IMR-90 (cell line): ENCODE measurements around the gene PDHB. TPM values are rescaled to one million over a fixed set of nuclear protein-coding genes. Genes with fewer than 3 reads are reported as not detected.

Source experiments
- ATAC-seq: fragments of 200-7000 bp; cut with Tn5 transposase; 2 replicates; pipeline ENCODE4 v1.9.1; 2020; ENCODE audit warnings: low read depth, mild to moderate bottlenecking, moderate library complexity
- BruUV-seq: library from RNA; stranded (reverse); fragments of 400-500 nt; replicated peaks from 2 replicates; lab custom pipeline; 2021; lab: Mats Ljungman, UMichigan
- CTCF ChIA-PET: fragments of 300-600 bp; formaldehyde crosslinking; extraction: SDS; loops from one replicate; lab custom pipeline; 2021; ENCODE audit warnings: antibody characterized with exemption; lab: Yijun Ruan, JAX
- POLR2A ChIA-PET: fragments of 300-600 bp; sonication (Branson Sonifier 250); formaldehyde crosslinking; loops from one replicate; lab custom pipeline; 2022; ENCODE audit warnings: antibody characterized with exemption; ENCODE audit not compliant: unreplicated experiment; lab: Charles Lee
- DNase-seq: peaks from one replicate; pipeline ENCODE4 v3.0.0; 2013
- H2AFZ ChIP-seq: replicated peaks from 2 replicates; pipeline ENCODE3; 2013; ENCODE audit warnings: low read length, mild to moderate bottlenecking; ENCODE audit not compliant: poor library complexity
- H2AK5ac ChIP-seq: 2 replicates; pipeline ENCODE4 v1.6.1; 2013; ENCODE audit warnings: low read depth, low read length, inconsistent platforms
- H2AK9ac ChIP-seq: replicated peaks from 2 replicates; pipeline ENCODE3; 2013; ENCODE audit warnings: mild to moderate bottlenecking, low read depth, low read length, moderate library complexity; ENCODE audit not compliant: poor library complexity
- H2BK120ac ChIP-seq: 2 replicates; pipeline ENCODE4 v1.6.1; 2013; ENCODE audit warnings: low read depth, low read length, inconsistent platforms
- H2BK15ac ChIP-seq: 3 replicates; pipeline ENCODE4 v1.6.1; 2013; ENCODE audit warnings: low read depth, low read length, inconsistent platforms
- H2BK20ac ChIP-seq: 2 replicates; pipeline ENCODE4 v1.6.1; 2013; ENCODE audit warnings: low read depth, mild to moderate bottlenecking, inconsistent platforms, low read length, moderate library complexity
- H2BK5ac ChIP-seq: 2 replicates; pipeline ENCODE4 v1.6.1; 2013; ENCODE audit warnings: mild to moderate bottlenecking, low read depth, low read length, inconsistent platforms; ENCODE audit not compliant: poor library complexity, severe bottlenecking
- H3K14ac ChIP-seq: replicated peaks from 2 replicates; pipeline ENCODE4 v1.6.1; 2013; ENCODE audit warnings: low read depth, low read length, inconsistent platforms
- H3K18ac ChIP-seq: 2 replicates; pipeline ENCODE4 v1.6.1; 2013; ENCODE audit warnings: low read depth, low read length, control low read depth
- H3K23ac ChIP-seq: 2 replicates; pipeline ENCODE4 v1.6.1; 2013; ENCODE audit warnings: low read depth, low read length, inconsistent platforms
- H3K27ac ChIP-seq: 2 replicates; pipeline ENCODE4 v1.5.1; 2013; ENCODE audit warnings: mild to moderate bottlenecking, control low read depth, low read length; ENCODE audit not compliant: insufficient read depth
- H3K27me3 ChIP-seq: 2 replicates; pipeline ENCODE4 v1.6.1; 2013; ENCODE audit warnings: low read length; ENCODE audit not compliant: control insufficient read depth, insufficient read depth
- H3K36me3 ChIP-seq: 2 replicates; pipeline ENCODE4 v1.6.1; 2013; ENCODE audit warnings: low read length, mixed read lengths; ENCODE audit not compliant: control insufficient read depth, insufficient read depth
- H3K4ac ChIP-seq: 2 replicates; pipeline ENCODE4 v1.6.1; 2013; ENCODE audit warnings: low read depth, low read length, inconsistent platforms
- H3K4me1 ChIP-seq: 2 replicates; pipeline ENCODE4 v1.6.1; 2013; ENCODE audit warnings: low read length, mixed read lengths; ENCODE audit not compliant: control insufficient read depth, insufficient read depth
- H3K4me2 ChIP-seq: 2 replicates; pipeline ENCODE4 v1.6.1; 2013; ENCODE audit warnings: low read depth, mild to moderate bottlenecking, control low read depth, low read length, moderate library complexity
- H3K4me3 ChIP-seq: 2 replicates; pipeline ENCODE4 v1.5.1; 2013; ENCODE audit warnings: low read depth, mild to moderate bottlenecking, control low read depth, low read length, moderate library complexity; ENCODE audit not compliant: insufficient read depth
- H3K56ac ChIP-seq: 2 replicates; pipeline ENCODE4 v1.6.1; 2013; ENCODE audit warnings: low read length, inconsistent platforms; ENCODE audit not compliant: insufficient read depth; ENCODE audit errors: extremely low read depth
- H3K79me1 ChIP-seq, 2 experiments: 2 replicates each; pipeline ENCODE4 v1.6.1; 2013; ENCODE audit warnings: low read length in 2 of 2, inconsistent platforms in 1 of 2, low read depth in 1 of 2
- H3K9ac ChIP-seq: 2 replicates; pipeline ENCODE4 v1.6.1; 2013; ENCODE audit warnings: low read depth, low read length, control low read depth
- H3K9me1 ChIP-seq: 2 replicates; pipeline ENCODE4 v1.6.1; 2013; ENCODE audit warnings: low read length, inconsistent platforms; ENCODE audit not compliant: insufficient read depth
- H3K9me3 ChIP-seq: 2 replicates; pipeline ENCODE4 v1.6.1; 2013; ENCODE audit warnings: low read length; ENCODE audit not compliant: control insufficient read depth, insufficient read depth
- H4K20me1 ChIP-seq: 2 replicates; pipeline ENCODE4 v1.6.1; 2013; ENCODE audit warnings: low read length, inconsistent platforms; ENCODE audit not compliant: insufficient read depth
- H4K5ac ChIP-seq: 2 replicates; pipeline ENCODE4 v1.6.1; 2013; ENCODE audit warnings: mild to moderate bottlenecking, low read depth, low read length, control low read depth
- H4K8ac ChIP-seq, 2 experiments: 2 replicates each; pipeline ENCODE4 v1.6.1; 2013; ENCODE audit warnings: low read depth in 2 of 2, low read length in 2 of 2, control low read depth in 1 of 2, inconsistent platforms in 1 of 2
- H4K91ac ChIP-seq: 2 replicates; pipeline ENCODE4 v1.6.1; 2013; ENCODE audit warnings: low read depth, low read length, inconsistent platforms; ENCODE audit not compliant: insufficient read depth
- BHLHE40 ChIP-seq: fragments of 150-350 bp; IDR thresholded peaks from 2 replicates; pipeline ENCODE4 v1.6.1; 2016; ENCODE audit warnings: mild to moderate bottlenecking, low read depth, low read length
- CEBPB ChIP-seq: IDR thresholded peaks from 2 replicates; pipeline ENCODE4 v1.6.1; 2012; ENCODE audit warnings: low read depth, low read length, improper control_type of control experiment
- CHD1 ChIP-seq: IDR thresholded peaks from 2 replicates; pipeline ENCODE4 v1.6.1; 2012; ENCODE audit warnings: low read depth, low read length, improper control_type of control experiment
- ELK1 ChIP-seq: fragments of 150-350 bp; IDR thresholded peaks from 2 replicates; pipeline ENCODE4 v1.6.1; 2016; ENCODE audit warnings: low read depth, mild to moderate bottlenecking, low read length, moderate library complexity, borderline replicate concordance
- FOS ChIP-seq: fragments of 150-350 bp; IDR thresholded peaks from 2 replicates; pipeline ENCODE4 v1.6.1; 2016; ENCODE audit warnings: low read depth, low read length
- MAFK ChIP-seq: IDR thresholded peaks from 2 replicates; pipeline ENCODE4 v1.6.1; 2012; ENCODE audit warnings: low read depth, low read length, improper control_type of control experiment
- MAZ ChIP-seq: IDR thresholded peaks from 2 replicates; pipeline ENCODE4 v1.6.1; 2012; ENCODE audit warnings: low read depth, mild to moderate bottlenecking, low read length, improper control_type of control experiment, moderate library complexity, borderline replicate concordance
- MXI1 ChIP-seq: IDR thresholded peaks from 2 replicates; pipeline ENCODE4 v1.6.1; 2012; ENCODE audit warnings: low read depth, mild to moderate bottlenecking, low read length, moderate library complexity, borderline replicate concordance
- NFE2L2 ChIP-seq: fragments of 150-350 bp; IDR thresholded peaks from 2 replicates; pipeline ENCODE4 v1.6.1; 2016; ENCODE audit warnings: low read depth, mild to moderate bottlenecking, low read length
- POLR2A ChIP-seq: IDR thresholded peaks from 2 replicates; pipeline ENCODE4 v1.6.1; 2012; ENCODE audit warnings: mild to moderate bottlenecking, low read depth, low read length
- RAD21 ChIP-seq: IDR thresholded peaks from 2 replicates; pipeline ENCODE4 v1.6.1; 2012; ENCODE audit warnings: low read length, improper control_type of control experiment
- RCOR1 ChIP-seq: IDR thresholded peaks from 2 replicates; pipeline ENCODE4 v1.6.1; 2012; ENCODE audit warnings: mild to moderate bottlenecking, low read length, improper control_type of control experiment; ENCODE audit not compliant: insufficient replicate concordance
- SMC3 ChIP-seq: fragments of 150-350 bp; IDR thresholded peaks from 2 replicates; pipeline ENCODE4 v1.6.1; 2016; ENCODE audit warnings: low read depth, mild to moderate bottlenecking, antibody characterized with exemption, low read length, moderate library complexity
- USF2 ChIP-seq: fragments of 150-350 bp; IDR thresholded peaks from 2 replicates; pipeline ENCODE4 v1.6.1; 2017; ENCODE audit warnings: mild to moderate bottlenecking, antibody characterized with exemption, low read length, low read depth
- WGBS, 2 experiments: methylation state at CpG; one replicate each; pipeline versions ENCODE4 v1.1.5 to v1.1.7; 2013; ENCODE audit warnings: missing lambda C conversion rate in 2 of 2; ENCODE audit not compliant: insufficient read length in 1 of 2; ENCODE audit errors: extremely low coverage in 2 of 2; 5-methylcytosine and 5-hydroxymethylcytosine counted together
- dilution Hi-C: fragments of 300-500 bp; cut with HindIII; formaldehyde crosslinking; loops from one replicate; pipeline ENCODE4 v1.14.3; 2018; ENCODE audit warnings: low sequenced_read_pairs; ENCODE audit not compliant: unreplicated experiment
- in situ Hi-C: fragments of 300-500 bp; cut with MboI; formaldehyde crosslinking; loops from 3 replicates; pipeline ENCODE4 v1.14.3; 2019; ENCODE audit warnings: low sequenced_read_pairs, inconsistent platforms, mixed read lengths
- intact Hi-C: fragments of 100-400 bp; cut with micrococcal nuclease; formaldehyde crosslinking; loops from 2 replicates; pipeline ENCODE4 v1.10.0; 2022
- polyA plus RNA-seq, 3 experiments: library from polyadenylated mRNA; depleted of rRNA; stranded (reverse); fragments of >200 nt; gene quantifications; 2 replicates each; pipeline ENCODE4 v1.2.3, GENCODE V29; 2012; ENCODE audit warnings: low replicate concordance in 1 of 3
- total RNA-seq: library from RNA; depleted of rRNA; stranded (reverse); fragments of >200 nt; gene quantifications from 2 replicates; pipeline ENCODE4 v1.2.3, GENCODE V29; 2012

Gene PDHB
- total and polyA plus RNA-seq, 2 of the 4 experiments (the other 2 are of a cell fraction): 69.2 to 73.5 TPM

GRCh38 chr3:58463181-58463941 is 29.7 kb upstream of the PDHB start (continued):
- no peak for TF ChIP-seq FOS
- no peak for TF ChIP-seq NFE2L2

GRCh38 chr3:58462829-58463180 is 29.2 kb upstream of the PDHB start:
- no peak overlapping the region for H3K4me2 ChIP-seq
- H3K36me3 ChIP-seq: no peaks in the 10 kb centered on the region
- H2AK9ac ChIP-seq: no peak overlapping the region
- dilution Hi-C loops: no loop called here
- ATAC-seq (no peak), DNase-seq (no peak)
- H3K4ac ChIP-seq: no peak overlapping the region
- CTCF ChIA-PET: no interaction called here
- no peak overlapping the region for H2AFZ ChIP-seq
- no peak overlapping the region for H3K23ac ChIP-seq
- no peaks in the 10 kb centered on the region for H3K79me1 ChIP-seq
- no peaks in the 10 kb centered on the region for H3K9me3 ChIP-seq
- no peaks in the 10 kb centered on the region for H3K9me1 ChIP-seq
- no peak overlapping the region for H2BK20ac ChIP-seq
- BruUV-seq: no TSS peak
- intact Hi-C loops: loop anchor here (2.0 kb wide), 1 partner anchor 70 kb away; no protein-coding TSS in a partner anchor
- no peak overlapping the region for H3K9ac ChIP-seq
- no peak overlapping the region for H4K8ac ChIP-seq
- H4K91ac ChIP-seq: no peak overlapping the region
- H2BK120ac ChIP-seq: no peak overlapping the region
- in situ Hi-C loops: no loop called here
- 26% methylated on average over 2 of the region's 4 CpGs; no CpG with 5 or more reads in 1 of the 2 experiments for WGBS, 2 experiments
- H3K27me3 ChIP-seq: no peaks in the 10 kb centered on the region
- H2AK5ac ChIP-seq: no peak overlapping the region
- no peak overlapping the region for H4K5ac ChIP-seq
- no peak overlapping the region for H3K14ac ChIP-seq
- H2BK15ac ChIP-seq: no peak overlapping the region
- H3K18ac ChIP-seq: no peak overlapping the region
- no peak overlapping the region for H2BK5ac ChIP-seq
- H3K56ac ChIP-seq: no peak overlapping the region
- H3K4me1 ChIP-seq: peaks cover 4% of the 10 kb centered on the region; the same call in 1 of the 2 replicates
- H4K20me1 ChIP-seq: no peaks in the 10 kb centered on the region
- no peak overlapping the region for H3K4me3 ChIP-seq
- POLR2A ChIA-PET: no interaction called here
- H3K27ac ChIP-seq: no peak overlapping the region
- TF ChIP-seq POLR2A (no peak), MAFK (no peak), CEBPB (no peak), FOS (no peak), USF2 (no peak), MXI1 (no peak), NFE2L2 (no peak), BHLHE40 (no peak), MAZ (no peak), ELK1 (no peak), SMC3 (no peak), RAD21 (no peak), CHD1 (no peak), RCOR1 (no peak)
